HCT116 (cell line): ENCODE results near the gene SYTL4. TPM values are rescaled to one million over a fixed set of nuclear protein-coding genes. Genes with fewer than 3 reads are reported as not detected.

Source experiments
- ATAC-seq: fragments of 200-7000 bp; cut with Tn5 transposase; 2 replicates; pipeline ENCODE4 v1.9.1; 2020; ENCODE audit warnings: mild to moderate bottlenecking, moderate library complexity
- BruUV-seq: library from RNA; stranded (reverse); fragments of 400-500 nt; replicated peaks from 2 replicates; lab custom pipeline; 2021; lab: Mats Ljungman, UMichigan
- CTCF ChIA-PET: fragments of 300-600 bp; sonication (Branson Sonifier 250); formaldehyde crosslinking; loops from one replicate; lab custom pipeline; 2021; ENCODE audit warnings: antibody characterized with exemption; lab: Charles Lee
- POLR2A ChIA-PET: fragments of 300-600, 350-600 bp; sonication (Branson Sonifier 250); formaldehyde crosslinking; loops from one replicate; lab custom pipeline; 2021; ENCODE audit warnings: antibody characterized with exemption; lab: Charles Lee
- RAD21 ChIA-PET, 2 experiments: fragments of 300-600 bp; sonication (Branson Sonifier 250); formaldehyde crosslinking; loops; one replicate each; lab custom pipeline; 2023; ENCODE audit warnings: low total read pairs in 2 of 2; ENCODE audit not compliant: uncharacterized antibody in 2 of 2, unreplicated experiment in 2 of 2, low non-redundant PET in 1 of 2; lab: Charles Lee
- DNase-seq: peaks from one replicate; pipeline ENCODE4 v3.0.0-alpha.2; 2010; ENCODE audit warnings: low read depth, low spot score
- H2AFZ ChIP-seq: fragments of 200-600 bp; shearing (Covaris generic), sonication (generic); 2 replicates; pipeline ENCODE4 v1.6.1; 2017; ENCODE audit warnings: low read depth, mixed run types, mixed read lengths, antibody characterized with exemption, low read length; ENCODE audit not compliant: poor library complexity, severe bottlenecking
- H3K27ac ChIP-seq: 2 replicates; pipeline ENCODE4 v1.5.1; 2012; ENCODE audit warnings: low read depth, low read length
- H3K27me3 ChIP-seq: fragments of 200-600 bp; sonication (generic); 2 replicates; pipeline ENCODE4 v1.6.1; 2016; ENCODE audit warnings: mixed run types, low read length, mixed read lengths; ENCODE audit not compliant: insufficient read depth
- H3K36me3 ChIP-seq, 2 experiments: fragments of 200-500 bp in 1 of 2; fragments of 200-600 bp in 1 of 2; sonication (Bioruptor generic) in 1 of 2; sonication (generic) in 1 of 2; 2 replicates each; pipeline versions ENCODE4 v1.5.1 to v1.6.1; 2014 to 2016; ENCODE audit warnings: low read length in 2 of 2, inconsistent platforms in 1 of 2, mixed read lengths in 1 of 2, mixed run types in 1 of 2; ENCODE audit not compliant: insufficient read depth in 2 of 2, control insufficient read depth in 1 of 2
- H3K4me1 ChIP-seq, 2 experiments: fragments of 200-600 bp in 1 of 2; sonication (generic) in 1 of 2; 2 replicates each; pipeline versions ENCODE4 v1.5.1 to v1.6.1; 2012 to 2017; ENCODE audit warnings: low read length in 2 of 2, inconsistent platforms in 1 of 2, mild to moderate bottlenecking in 1 of 2, mixed read lengths in 1 of 2, mixed run types in 1 of 2, moderate library complexity in 1 of 2; ENCODE audit not compliant: insufficient read depth in 2 of 2, control insufficient read depth in 1 of 2
- H3K4me2 ChIP-seq: fragments of 200-600 bp; sonication (generic); 2 replicates; pipeline ENCODE4 v1.6.1; 2017; ENCODE audit warnings: mixed run types, low read length, mixed read lengths
- H3K4me3 ChIP-seq, 2 experiments: fragments of 200-600 bp in 1 of 2; sonication (generic) in 1 of 2; replicated peaks in 1 of 2; 2 replicates each; pipeline ENCODE4 v1.5.1; 2011 to 2016; ENCODE audit warnings: low read length in 2 of 2, control low read depth in 1 of 2, low read depth in 1 of 2, mild to moderate bottlenecking in 1 of 2, mixed read lengths in 1 of 2, mixed run types in 1 of 2
- H3K79me2 ChIP-seq: fragments of 200-600 bp; sonication (generic); 2 replicates; pipeline ENCODE4 v1.6.1; 2017; ENCODE audit warnings: mild to moderate bottlenecking, mixed run types, low read length, moderate library complexity, mixed read lengths; ENCODE audit not compliant: insufficient read depth
- H3K9ac ChIP-seq: fragments of 200-600 bp; sonication (generic); 2 replicates; pipeline ENCODE4 v1.6.1; 2016; ENCODE audit warnings: low read length, mixed read lengths
- H3K9me2 ChIP-seq: fragments of 200-600 bp; sonication (generic), shearing (Covaris generic); 2 replicates; pipeline ENCODE4 v1.6.1; 2017; ENCODE audit warnings: mixed run types, mild to moderate bottlenecking, moderate library complexity; ENCODE audit not compliant: insufficient read depth
- H3K9me3 ChIP-seq, 2 experiments: fragments of 200-500 bp in 1 of 2; fragments of 200-600 bp in 1 of 2; sonication (Bioruptor generic) in 1 of 2; sonication (generic) in 1 of 2; 2 replicates each; pipeline ENCODE4 v1.6.1; 2014 to 2017; ENCODE audit warnings: low read length in 2 of 2, mixed read lengths in 2 of 2, inconsistent platforms in 1 of 2, low read depth in 1 of 2, mild to moderate bottlenecking in 1 of 2, mixed run types in 1 of 2, moderate library complexity in 1 of 2; ENCODE audit not compliant: control insufficient read depth in 1 of 2, insufficient read depth in 1 of 2
- H4K20me1 ChIP-seq: fragments of 200-600 bp; sonication (generic), shearing (Covaris generic); 2 replicates; pipeline ENCODE4 v1.6.1; 2017; ENCODE audit warnings: mixed run types, mild to moderate bottlenecking, moderate library complexity; ENCODE audit not compliant: insufficient read depth
- CBX3 ChIP-seq: IDR thresholded peaks from 2 replicates; pipeline ENCODE4 v1.6.1; 2012; ENCODE audit warnings: low read depth
- CEBPB ChIP-seq: IDR thresholded peaks from 2 replicates; pipeline ENCODE4 v1.6.1; 2012; ENCODE audit warnings: low read depth
- EZH2phosphoT487 ChIP-seq: fragments of 200-600 bp; IDR thresholded peaks from 2 replicates; pipeline ENCODE4 v1.6.1; 2018; ENCODE audit warnings: antibody characterized with exemption, borderline replicate concordance
- POLR2AphosphoS5 ChIP-seq: IDR thresholded peaks from 2 replicates; pipeline ENCODE4 v1.6.1; 2011; ENCODE audit warnings: mild to moderate bottlenecking, low read depth, low read length, moderate library complexity
- RAD21 ChIP-seq: IDR thresholded peaks from 2 replicates; pipeline ENCODE4 v1.6.1; 2012; ENCODE audit warnings: low read depth, mild to moderate bottlenecking
- SP1 ChIP-seq: IDR thresholded peaks from 2 replicates; pipeline ENCODE4 v1.6.1; 2012; ENCODE audit warnings: low read depth
- SRF ChIP-seq: IDR thresholded peaks from 2 replicates; pipeline ENCODE4 v1.6.1; 2012; ENCODE audit warnings: low read depth
- ZBTB33 ChIP-seq: IDR thresholded peaks from 2 replicates; pipeline ENCODE4 v1.6.1; 2011; ENCODE audit warnings: mild to moderate bottlenecking, low read length, moderate library complexity; ENCODE audit not compliant: insufficient replicate concordance; ENCODE audit errors: extremely low read depth
- ZNF274 ChIP-seq: fragments of 200-500 bp; sonication (Bioruptor generic); IDR thresholded peaks from 2 replicates; pipeline ENCODE4 v1.6.1; 2014; ENCODE audit warnings: mild to moderate bottlenecking, low read depth, low read length, inconsistent platforms
- intact Hi-C: fragments of 100-400 bp; cut with micrococcal nuclease; formaldehyde crosslinking; loops from 2 replicates; pipeline ENCODE4 v1.10.0; 2022
- total RNA-seq: library from RNA; stranded (reverse); gene quantifications from one replicate; pipeline ENCODE4 v1.2.1, GENCODE V29; 2021; ENCODE audit not compliant: unreplicated experiment
- TF ChIP-seq, protein P1 (sequence below): IDR thresholded peaks from 2 replicates; pipeline ENCODE4 v1.6.1; 2012
- TF ChIP-seq, protein P2 (sequence below): IDR thresholded peaks from 2 replicates; pipeline ENCODE4 v1.6.1; 2012
- TF ChIP-seq, protein P3 (sequence below): IDR thresholded peaks from 2 replicates; pipeline ENCODE4 v1.6.1; 2012; ENCODE audit warnings: low read depth

Gene SYTL4
- total RNA-seq, 1 experiment from 2014 or later = 8.8 TPM

DNA sequence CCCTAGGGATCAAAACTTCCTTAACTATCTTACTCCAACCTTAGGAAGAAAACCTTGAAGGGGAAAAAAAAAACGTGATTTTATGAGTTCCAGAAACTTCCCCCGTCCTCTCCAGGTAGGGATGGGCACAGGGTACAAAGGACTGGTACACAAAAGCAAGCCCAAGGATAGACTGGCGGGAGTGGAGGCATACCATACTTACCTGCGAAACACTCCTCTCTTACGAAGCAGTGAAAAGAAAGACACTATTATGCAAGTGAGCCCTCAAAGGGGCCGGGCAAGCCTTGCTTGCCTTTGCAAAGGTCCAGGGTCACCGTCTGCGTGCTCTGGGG, 96.0 kb downstream of the SYTL4 start:
- no peak for DNase-seq
- intact Hi-C loops = no loop called here
- no peaks in the 10 kb centered on the region; a peak in 2 of 4 replicates for H3K36me3 ChIP-seq
- peak overlapping the region; percentile 61 to 66 for H3K4me3 ChIP-seq
- H3K9me2 ChIP-seq = no peaks in the 10 kb centered on the region
- CTCF ChIA-PET = interaction anchor here (1.8 kb wide), 1 partner anchor 9 kb away, joined by 11 read pairs; no protein-coding TSS in a partner anchor
- POLR2A ChIA-PET = no interaction called here
- H3K27me3 ChIP-seq = no peaks in the 10 kb centered on the region
- H2AFZ ChIP-seq = no peak overlapping the region
- peak overlapping the region; percentile 75 for H3K4me2 ChIP-seq
- TF ChIP-seq SP1 = no peak
- TF ChIP-seq RAD21 = no peak
- no peak for TF ChIP-seq CEBPB
- TF ChIP-seq, protein P1, sequence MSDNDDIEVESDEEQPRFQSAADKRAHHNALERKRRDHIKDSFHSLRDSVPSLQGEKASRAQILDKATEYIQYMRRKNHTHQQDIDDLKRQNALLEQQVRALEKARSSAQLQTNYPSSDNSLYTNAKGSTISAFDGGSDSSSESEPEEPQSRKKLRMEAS = no peak
- TF ChIP-seq ZNF274 = no peak
- TF ChIP-seq, protein P2, sequence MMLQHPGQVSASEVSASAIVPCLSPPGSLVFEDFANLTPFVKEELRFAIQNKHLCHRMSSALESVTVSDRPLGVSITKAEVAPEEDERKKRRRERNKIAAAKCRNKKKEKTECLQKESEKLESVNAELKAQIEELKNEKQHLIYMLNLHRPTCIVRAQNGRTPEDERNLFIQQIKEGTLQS = no peak
- peak; percentile 30 for ATAC-seq
- no peaks in the 10 kb centered on the region for H3K9me3 ChIP-seq
- peak overlapping the region; percentile 77 for H3K9ac ChIP-seq
- H3K4me1 ChIP-seq = peaks cover 0 to 8% of the 10 kb centered on the region in 2 experiments; a peak in 1 of 4 replicates
- no peaks in the 10 kb centered on the region for H3K79me2 ChIP-seq
- H4K20me1 ChIP-seq = no peaks in the 10 kb centered on the region
- no TSS peak for BruUV-seq
- RAD21 ChIA-PET = interaction anchor here in 1 of 2 experiments (0.6 kb wide), 1 partner anchor 34 kb away, joined by 3 read pairs; no protein-coding TSS in a partner anchor
- H3K27ac ChIP-seq = peak overlapping the region; percentile 52; the same call in 1 of the 2 replicates

DNA sequence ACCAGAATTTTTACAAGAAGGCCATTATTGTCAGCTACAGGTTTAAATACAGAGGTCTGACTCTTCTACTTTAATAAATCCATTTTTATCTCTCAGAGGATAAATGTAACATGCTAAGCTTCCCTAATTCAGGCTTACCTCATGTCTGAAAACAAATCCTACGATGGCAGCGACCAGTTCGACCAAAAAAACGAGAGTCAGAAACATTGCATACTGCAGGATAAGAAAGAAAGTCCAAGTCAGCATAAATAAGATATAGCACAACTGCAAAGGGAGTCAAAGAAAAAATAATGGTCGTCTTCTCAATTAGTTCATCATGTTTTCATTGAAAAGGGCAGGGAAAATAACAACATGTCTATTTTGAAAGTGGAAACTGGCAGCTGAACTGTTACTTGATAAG, 96.9 kb downstream of the SYTL4 start:
- peak overlapping the region; percentile 75 for H3K4me2 ChIP-seq
- ChIA-PET RAD21 (no interaction called here), CTCF (no interaction called here), POLR2A (no interaction called here)
- intact Hi-C loops = no loop called here
- H2AFZ ChIP-seq = no peak overlapping the region
- H4K20me1 ChIP-seq = no peaks in the 10 kb centered on the region
- H3K4me3 ChIP-seq = no peak overlapping the region
- DNase-seq (no peak), ATAC-seq (no peak)
- TF ChIP-seq, protein P3, sequence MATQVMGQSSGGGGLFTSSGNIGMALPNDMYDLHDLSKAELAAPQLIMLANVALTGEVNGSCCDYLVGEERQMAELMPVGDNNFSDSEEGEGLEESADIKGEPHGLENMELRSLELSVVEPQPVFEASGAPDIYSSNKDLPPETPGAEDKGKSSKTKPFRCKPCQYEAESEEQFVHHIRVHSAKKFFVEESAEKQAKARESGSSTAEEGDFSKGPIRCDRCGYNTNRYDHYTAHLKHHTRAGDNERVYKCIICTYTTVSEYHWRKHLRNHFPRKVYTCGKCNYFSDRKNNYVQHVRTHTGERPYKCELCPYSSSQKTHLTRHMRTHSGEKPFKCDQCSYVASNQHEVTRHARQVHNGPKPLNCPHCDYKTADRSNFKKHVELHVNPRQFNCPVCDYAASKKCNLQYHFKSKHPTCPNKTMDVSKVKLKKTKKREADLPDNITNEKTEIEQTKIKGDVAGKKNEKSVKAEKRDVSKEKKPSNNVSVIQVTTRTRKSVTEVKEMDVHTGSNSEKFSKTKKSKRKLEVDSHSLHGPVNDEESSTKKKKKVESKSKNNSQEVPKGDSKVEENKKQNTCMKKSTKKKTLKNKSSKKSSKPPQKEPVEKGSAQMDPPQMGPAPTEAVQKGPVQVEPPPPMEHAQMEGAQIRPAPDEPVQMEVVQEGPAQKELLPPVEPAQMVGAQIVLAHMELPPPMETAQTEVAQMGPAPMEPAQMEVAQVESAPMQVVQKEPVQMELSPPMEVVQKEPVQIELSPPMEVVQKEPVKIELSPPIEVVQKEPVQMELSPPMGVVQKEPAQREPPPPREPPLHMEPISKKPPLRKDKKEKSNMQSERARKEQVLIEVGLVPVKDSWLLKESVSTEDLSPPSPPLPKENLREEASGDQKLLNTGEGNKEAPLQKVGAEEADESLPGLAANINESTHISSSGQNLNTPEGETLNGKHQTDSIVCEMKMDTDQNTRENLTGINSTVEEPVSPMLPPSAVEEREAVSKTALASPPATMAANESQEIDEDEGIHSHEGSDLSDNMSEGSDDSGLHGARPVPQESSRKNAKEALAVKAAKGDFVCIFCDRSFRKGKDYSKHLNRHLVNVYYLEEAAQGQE = no peak
- TF ChIP-seq CBX3 (no peak), POLR2AphosphoS5 (no peak), EZH2phosphoT487 (no peak), ZBTB33 (no peak), CEBPB (no peak), SRF (no peak)
- no peaks in the 10 kb centered on the region; a peak in 2 of 4 replicates for H3K36me3 ChIP-seq
- no TSS peak for BruUV-seq
- H3K79me2 ChIP-seq = no peaks in the 10 kb centered on the region
- no peak overlapping the region for H3K27ac ChIP-seq
- H3K9me3 ChIP-seq = no peaks in the 10 kb centered on the region
- no peaks in the 10 kb centered on the region for H3K27me3 ChIP-seq
- H3K9ac ChIP-seq = no peak overlapping the region
- H3K4me1 ChIP-seq = peaks cover 0 to 8% of the 10 kb centered on the region in 2 experiments; a peak in 1 of 4 replicates
- H3K9me2 ChIP-seq = no peaks in the 10 kb centered on the region
